BE2C (cell line): ENCODE measurements around the gene PCDHAC2. TPM values are rescaled to one million over a fixed set of nuclear protein-coding genes. Genes with fewer than 3 reads are reported as not detected.
A peak's percentile ranks its signal among the peaks of the same experiment; 100 is the strongest.

Experiments used
- DNase-seq: peaks from one replicate; pipeline ENCODE4 v3.0.0-alpha.2; 2020
- H3K27me3 ChIP-seq: fragments of 250-450 bp; sonication (Bioruptor Pico); 2 replicates; pipeline ENCODE4 v1.5.1; 2020; ENCODE audit warnings: mild to moderate bottlenecking
- H3K36me3 ChIP-seq: fragments of 250-450 bp; sonication (Bioruptor Pico); 2 replicates; pipeline ENCODE4 v1.5.1; 2020; ENCODE audit warnings: mild to moderate bottlenecking
- H3K4me1 ChIP-seq: fragments of 250-450 bp; sonication (Bioruptor Pico); 2 replicates; pipeline ENCODE4 v1.5.1; 2020
- H3K4me3 ChIP-seq: 2 replicates; pipeline ENCODE4 v1.5.1; 2011; ENCODE audit warnings: low read depth, low read length
- H3K9me3 ChIP-seq: fragments of 250-450 bp; sonication (Bioruptor Pico); 2 replicates; pipeline ENCODE4 v1.5.1; 2020
- CTCF ChIP-seq: IDR thresholded peaks from 2 replicates; pipeline ENCODE4 v1.5.1; 2012; ENCODE audit warnings: mild to moderate bottlenecking, low read depth, low read length
- polyA plus RNA-seq: library from polyadenylated mRNA; unstranded; fragments of >200 nt; gene quantifications from one replicate; pipeline ENCODE4 v1.2.1, GENCODE V29; 2012; ENCODE audit warnings: low read depth, missing spikeins; ENCODE audit not compliant: insufficient read length, insufficient read depth

Gene PCDHAC2
- polyA plus RNA-seq, result 15.4 TPM

GRCh38 chr5:140966293-140967225 is at the start of gene PCDHAC2:
Gene PCDHAC2, plus strand, starts transcription at chr5:140966476. Its CDS starts 291 bp downstream, at chr5:140966767.
- H3K27me3 ChIP-seq, result no peaks in the 10 kb centered on the region
- no peaks in the 10 kb centered on the region for H3K9me3 ChIP-seq
- TF ChIP-seq CTCF, result no peak
- peak; percentile 81 for DNase-seq
- peaks cover 20% of the 10 kb centered on the region for H3K4me1 ChIP-seq
- no peaks in the 10 kb centered on the region for H3K36me3 ChIP-seq
- peak within 1 kb of the TSS; percentile 86 for H3K4me3 ChIP-seq

- no peaks in the 10 kb centered on the region for H3K36me3 ChIP-seq
- no peaks in the 10 kb centered on the region for H3K27me3 ChIP-seq
- H3K4me3 ChIP-seq, result no peak overlapping the region
- no peaks in the 10 kb centered on the region for H3K4me1 ChIP-seq
- no peak for TF ChIP-seq CTCF
- DNase-seq, result no peak
- no peaks in the 10 kb centered on the region for H3K9me3 ChIP-seq
Measured at GRCh38 chr5:140923601-140924000, 42.7 kb upstream of the PCDHAC2 start.

GRCh38 chr5:140925806-140926442 is 40.4 kb upstream of the PCDHAC2 start, which contains the start of gene PCDHAC1:
Gene PCDHAC1, plus strand, starts transcription at chr5:140926299. Its CDS starts 594 bp downstream, at chr5:140926893.
- Histone ChIP-seq H3K9me3 (no peaks in the 10 kb centered on the region), H3K27me3 (no peaks in the 10 kb centered on the region), H3K4me3 (peak within 1 kb of the TSS; percentile 78), H3K4me1 (no peaks in the 10 kb centered on the region), H3K36me3 (no peaks in the 10 kb centered on the region)
- no peak for TF ChIP-seq CTCF
- peak; percentile 68 for DNase-seq

- no peaks in the 10 kb centered on the region for H3K4me1 ChIP-seq
- no peaks in the 10 kb centered on the region for H3K36me3 ChIP-seq
- peak overlapping the region; percentile 78 for H3K4me3 ChIP-seq
- H3K9me3 ChIP-seq, result no peaks in the 10 kb centered on the region
- H3K27me3 ChIP-seq, result no peaks in the 10 kb centered on the region
- DNase-seq, result peak; percentile 96
- peak; percentile 88 for TF ChIP-seq CTCF
Measured at GRCh38 chr5:140926443-140927227, 39.6 kb upstream of the PCDHAC2 start.

- DNase-seq, result peak; percentile 13
- H3K9me3 ChIP-seq, result no peaks in the 10 kb centered on the region
- H3K4me1 ChIP-seq, result no peaks in the 10 kb centered on the region
- TF ChIP-seq CTCF, result no peak
- no peaks in the 10 kb centered on the region for H3K36me3 ChIP-seq
- H3K4me3 ChIP-seq, result peak overlapping the region; percentile 78
- H3K27me3 ChIP-seq, result no peaks in the 10 kb centered on the region
Measured at GRCh38 chr5:140927228-140927573, 39.1 kb upstream of the PCDHAC2 start.
